KMS-11 (cell line): Measurements from ENCODE around the gene BGN.

Experiments
- H2AFZ ChIP-seq: fragments of 200-600 bp; sonication (generic); 2 replicates; pipeline ENCODE4 v1.6.1; 2016; ENCODE audit warnings: antibody characterized with exemption, mixed run types, low read depth
- H3K27ac ChIP-seq: fragments of 200-600 bp; sonication (generic); 2 replicates; pipeline ENCODE4 v1.6.1; 2016; ENCODE audit warnings: mild to moderate bottlenecking, mixed run types
- H3K27me3 ChIP-seq: fragments of 200-600 bp; sonication (generic); 2 replicates; pipeline ENCODE4 v1.6.1; 2017; ENCODE audit warnings: mild to moderate bottlenecking, low read depth, mixed run types, moderate library complexity; ENCODE audit not compliant: insufficient read depth
- H3K36me3 ChIP-seq: fragments of 200-600 bp; sonication (generic); 2 replicates; pipeline ENCODE4 v1.6.1; 2017; ENCODE audit warnings: mild to moderate bottlenecking, mixed run types; ENCODE audit not compliant: insufficient read depth
- H3K4me1 ChIP-seq: fragments of 200-600 bp; sonication (generic); 2 replicates; pipeline ENCODE4 v1.6.1; 2016; ENCODE audit warnings: mild to moderate bottlenecking, low read depth, mixed run types; ENCODE audit not compliant: poor library complexity, severe bottlenecking
- H3K4me2 ChIP-seq: fragments of 200-600 bp; sonication (generic); 2 replicates; pipeline ENCODE4 v1.7.0; 2016; ENCODE audit warnings: mild to moderate bottlenecking, mixed run types
- H3K4me3 ChIP-seq: fragments of 200-600 bp; sonication (generic); IDR thresholded peaks from 2 replicates; pipeline ENCODE4 v1.6.1; 2017; ENCODE audit warnings: low read depth, low read length, mixed read lengths; ENCODE audit not compliant: insufficient read depth
- H3K79me2 ChIP-seq: fragments of 200-600 bp; sonication (generic); 2 replicates; pipeline ENCODE4 v1.6.1; 2016; ENCODE audit warnings: low read depth, mixed run types; ENCODE audit not compliant: insufficient read depth
- H3K9ac ChIP-seq: fragments of 200-600 bp; sonication (generic); 2 replicates; pipeline ENCODE4 v1.6.1; 2016; ENCODE audit warnings: mild to moderate bottlenecking, mixed run types
- H4K20me1 ChIP-seq: fragments of 200-600 bp; sonication (generic); 2 replicates; pipeline ENCODE4 v1.6.1; 2016; ENCODE audit warnings: mild to moderate bottlenecking, mixed run types; ENCODE audit not compliant: insufficient read depth
- TF ChIP-seq, protein P1 (sequence below): fragments of 200-600 bp; sonication (generic); conservative IDR thresholded peaks from 2 replicates; pipeline ENCODE4 v1.6.1; 2017; ENCODE audit warnings: low read depth, mild to moderate bottlenecking, antibody characterized with exemption, low read length, moderate library complexity, mixed read lengths

Gene BGN

DNA sequence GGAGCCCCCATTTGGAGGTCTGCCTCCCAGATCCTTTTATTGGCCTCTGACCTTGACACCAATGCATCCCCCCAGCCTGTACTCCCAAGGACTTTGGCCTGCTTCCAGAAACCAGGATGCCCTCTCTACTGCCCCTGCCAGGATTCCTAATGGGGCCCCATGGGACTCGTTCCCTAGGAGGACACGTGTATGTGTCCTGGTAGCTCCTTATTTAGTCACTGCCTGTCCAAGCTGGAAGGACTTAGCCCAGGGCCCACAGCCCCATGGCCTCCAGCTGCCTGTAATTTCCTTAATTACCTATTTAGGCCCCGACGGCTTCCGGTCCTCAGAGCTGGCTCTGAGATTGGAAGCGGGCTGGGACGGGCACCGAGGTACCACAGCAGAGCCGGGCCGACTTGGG lies 32.0 kb downstream of the BGN start:
- no peaks in the 10 kb centered on the region for H4K20me1 ChIP-seq
- TF ChIP-seq, protein P1, sequence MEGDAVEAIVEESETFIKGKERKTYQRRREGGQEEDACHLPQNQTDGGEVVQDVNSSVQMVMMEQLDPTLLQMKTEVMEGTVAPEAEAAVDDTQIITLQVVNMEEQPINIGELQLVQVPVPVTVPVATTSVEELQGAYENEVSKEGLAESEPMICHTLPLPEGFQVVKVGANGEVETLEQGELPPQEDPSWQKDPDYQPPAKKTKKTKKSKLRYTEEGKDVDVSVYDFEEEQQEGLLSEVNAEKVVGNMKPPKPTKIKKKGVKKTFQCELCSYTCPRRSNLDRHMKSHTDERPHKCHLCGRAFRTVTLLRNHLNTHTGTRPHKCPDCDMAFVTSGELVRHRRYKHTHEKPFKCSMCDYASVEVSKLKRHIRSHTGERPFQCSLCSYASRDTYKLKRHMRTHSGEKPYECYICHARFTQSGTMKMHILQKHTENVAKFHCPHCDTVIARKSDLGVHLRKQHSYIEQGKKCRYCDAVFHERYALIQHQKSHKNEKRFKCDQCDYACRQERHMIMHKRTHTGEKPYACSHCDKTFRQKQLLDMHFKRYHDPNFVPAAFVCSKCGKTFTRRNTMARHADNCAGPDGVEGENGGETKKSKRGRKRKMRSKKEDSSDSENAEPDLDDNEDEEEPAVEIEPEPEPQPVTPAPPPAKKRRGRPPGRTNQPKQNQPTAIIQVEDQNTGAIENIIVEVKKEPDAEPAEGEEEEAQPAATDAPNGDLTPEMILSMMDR: no peak
- H2AFZ ChIP-seq: no peak overlapping the region
- no peak overlapping the region for H3K4me3 ChIP-seq
- no peak overlapping the region for H3K9ac ChIP-seq
- H3K27me3 ChIP-seq: peaks cover 16% of the 10 kb centered on the region; the same call in 1 of the 2 replicates
- no peak overlapping the region for H3K27ac ChIP-seq
- no peaks in the 10 kb centered on the region for H3K79me2 ChIP-seq
- H3K4me2 ChIP-seq: no peak overlapping the region
- no peaks in the 10 kb centered on the region for H3K4me1 ChIP-seq
- H3K36me3 ChIP-seq: no peaks in the 10 kb centered on the region

- peaks cover 16% of the 10 kb centered on the region; the same call in 1 of the 2 replicates for H3K27me3 ChIP-seq
- TF ChIP-seq, protein P1: no peak
Observed at GRCh38 chrX:153527208-153527607, 32.4 kb downstream of the BGN start.

GRCh38 chrX:153530411-153531129 lies 35.8 kb downstream of the BGN start:
- Histone ChIP-seq H3K4me3 (no peak overlapping the region), H3K27me3 (peaks cover 16% of the 10 kb centered on the region; the same call in 1 of the 2 replicates), H3K36me3 (no peaks in the 10 kb centered on the region), H3K4me1 (no peaks in the 10 kb centered on the region), H2AFZ (no peak overlapping the region), H4K20me1 (no peaks in the 10 kb centered on the region), H3K4me2 (no peak overlapping the region), H3K9ac (no peak overlapping the region), H3K79me2 (no peaks in the 10 kb centered on the region), H3K27ac (no peak overlapping the region)
- TF ChIP-seq, protein P1: no peak

More at GRCh38 chrX:153527208-153527607, 32.4 kb downstream of the BGN start:
- no peaks in the 10 kb centered on the region for H3K36me3 ChIP-seq
- H3K9ac ChIP-seq: no peak overlapping the region
- H3K4me2 ChIP-seq: no peak overlapping the region
- no peaks in the 10 kb centered on the region for H3K4me1 ChIP-seq
- no peaks in the 10 kb centered on the region for H4K20me1 ChIP-seq
- no peaks in the 10 kb centered on the region for H3K79me2 ChIP-seq
- no peak overlapping the region for H2AFZ ChIP-seq
- H3K4me3 ChIP-seq: no peak overlapping the region
- no peak overlapping the region for H3K27ac ChIP-seq

GRCh38 chrX:153533091-153533490 lies 38.3 kb downstream of the BGN start:
- no peaks in the 10 kb centered on the region for H3K4me1 ChIP-seq
- no peak overlapping the region for H3K4me3 ChIP-seq
- no peak overlapping the region for H2AFZ ChIP-seq
- TF ChIP-seq, protein P1: no peak
- no peak overlapping the region for H3K27ac ChIP-seq
- H3K36me3 ChIP-seq: no peaks in the 10 kb centered on the region
- H4K20me1 ChIP-seq: no peaks in the 10 kb centered on the region
- H3K9ac ChIP-seq: no peak overlapping the region
- H3K79me2 ChIP-seq: no peaks in the 10 kb centered on the region
- no peak overlapping the region for H3K4me2 ChIP-seq
- H3K27me3 ChIP-seq: peaks cover 26% of the 10 kb centered on the region; the same call in 1 of the 2 replicates
